HEK293T (cell line): ENCODE results near the gene INPP4B.

ENCODE experiments used
- FOXK2 ChIP-seq: fragments of 450-650 bp; IDR thresholded peaks from 2 replicates; pipeline ENCODE4 v1.6.1; 2016; ENCODE audit warnings: mild to moderate bottlenecking
- NFRKB ChIP-seq: fragments of 450-650 bp; IDR thresholded peaks from 2 replicates; pipeline ENCODE4 v1.6.1; 2016; ENCODE audit warnings: mild to moderate bottlenecking, moderate library complexity
- SP1 ChIP-seq: fragments of 450-650 bp; IDR thresholded peaks from 2 replicates; pipeline ENCODE4 v1.6.1; 2017
- SUZ12 ChIP-seq: fragments of 450-650 bp; IDR thresholded peaks from 2 replicates; pipeline ENCODE4 v1.6.1; 2016; ENCODE audit warnings: mild to moderate bottlenecking
- TARDBP ChIP-seq: fragments of 450-650 bp; IDR thresholded peaks from 2 replicates; pipeline ENCODE4 v1.6.1; 2016
- ZNF384 ChIP-seq: fragments of 450-650 bp; IDR thresholded peaks from 2 replicates; pipeline ENCODE4 v1.6.1; 2016

- no peak for TF ChIP-seq NFRKB
- TF ChIP-seq SUZ12: no peak
- no peak for TF ChIP-seq ZNF384
- no peak for TF ChIP-seq FOXK2
- TF ChIP-seq TARDBP: no peak
- no peak for TF ChIP-seq SP1
Observed at GRCh38 chr4:142683503-142683902, 162.6 kb downstream of the INPP4B start.
